NCI-H2029 treated with DMSO at 0.1 percent for 48 hours (cell line): ENCODE data around the gene GAGE2A.
"Not testable (repeated sequence)": the region's sequence is repeated elsewhere in the genome, so short reads cannot be mapped to it uniquely, and the experiment has no call there.

Experiments used
- DNase-seq: peaks from one replicate; lab custom pipeline; 2025; lab: John Stamatoyannopoulos, UW

GAGE2A gene, protein sequence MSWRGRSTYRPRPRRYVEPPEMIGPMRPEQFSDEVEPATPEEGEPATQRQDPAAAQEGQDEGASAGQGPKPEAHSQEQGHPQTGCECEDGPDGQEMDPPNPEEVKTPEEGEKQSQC

GRCh38 chrX:49589196-49589595, at the start of gene GAGE2A:
GAGE2A (plus strand) TSS chrX:49589496; CDS start chrX:49590651, 1,155 bp downstream.
- DNase-seq = not testable (repeated sequence)

DNA sequence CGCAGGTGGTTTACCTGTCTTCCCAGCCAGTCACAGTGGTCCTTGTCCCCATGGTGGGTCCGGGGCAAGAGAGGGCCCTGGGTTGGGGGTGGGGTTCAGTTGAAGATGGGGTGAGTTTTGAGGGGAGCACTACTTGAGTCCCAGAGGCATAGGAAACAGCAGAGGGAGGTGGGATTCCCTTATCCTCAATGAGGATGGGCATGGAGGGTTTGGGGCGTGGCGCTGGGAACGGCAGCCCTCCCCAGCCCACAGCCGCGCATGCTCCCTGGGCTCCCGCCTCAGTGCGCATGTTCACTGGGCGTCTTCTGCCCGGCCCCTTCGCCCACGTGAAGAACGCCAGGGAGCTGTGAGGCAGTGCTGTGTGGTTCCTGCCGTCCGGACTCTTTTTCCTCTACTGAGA, 47.9 kb upstream of the GAGE2A start, which contains the start of gene GAGE12D:
Gene GAGE12D (plus strand): TSS at position 301 of the 400 bp plus-strand sequence. CDS start 1,155 bp downstream, outside the sequence.
- DNase-seq = not testable (repeated sequence)

GRCh38 chrX:49550989-49551388, 38.3 kb upstream of the GAGE2A start, which contains the start of gene GAGE12E:
GAGE12E (plus strand) TSS chrX:49551289; CDS start chrX:49552444, 1,155 bp downstream.
- DNase-seq = not testable (repeated sequence)

DNA sequence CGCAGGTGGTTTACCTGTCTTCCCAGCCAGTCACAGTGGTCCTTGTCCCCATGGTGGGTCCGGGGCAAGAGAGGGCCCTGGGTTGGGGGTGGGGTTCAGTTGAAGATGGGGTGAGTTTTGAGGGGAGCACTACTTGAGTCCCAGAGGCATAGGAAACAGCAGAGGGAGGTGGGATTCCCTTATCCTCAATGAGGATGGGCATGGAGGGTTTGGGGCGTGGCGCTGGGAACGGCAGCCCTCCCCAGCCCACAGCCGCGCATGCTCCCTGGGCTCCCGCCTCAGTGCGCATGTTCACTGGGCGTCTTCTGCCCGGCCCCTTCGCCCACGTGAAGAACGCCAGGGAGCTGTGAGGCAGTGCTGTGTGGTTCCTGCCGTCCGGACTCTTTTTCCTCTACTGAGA, 28.8 kb upstream of the GAGE2A start, which contains the start of gene GAGE12F:
Gene GAGE12F (plus strand): TSS at position 301 of the 400 bp plus-strand sequence. CDS start 1,155 bp downstream, outside the sequence.
- not testable (repeated sequence) for DNase-seq

DNA sequence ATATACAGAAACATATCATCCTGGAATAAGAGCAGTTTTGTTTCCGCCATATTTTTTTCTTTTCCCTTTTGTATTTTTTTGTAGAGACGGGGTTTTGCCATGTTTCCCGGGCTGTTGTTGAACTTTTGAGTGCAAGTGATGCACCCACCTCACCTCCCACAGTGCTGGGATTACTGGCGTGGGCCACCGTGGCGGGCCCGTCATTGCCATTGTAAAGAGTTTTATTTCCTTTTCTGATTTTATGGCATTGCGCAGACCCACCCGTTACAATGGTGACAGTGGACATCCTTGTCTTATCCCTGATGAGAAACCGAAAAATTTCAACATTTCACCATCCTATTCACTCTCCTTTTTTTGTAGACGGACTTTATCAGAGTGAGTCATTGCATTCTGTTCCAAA, 20.6 kb upstream of the GAGE2A start:
- DNase-seq = not testable (repeated sequence)

DNA sequence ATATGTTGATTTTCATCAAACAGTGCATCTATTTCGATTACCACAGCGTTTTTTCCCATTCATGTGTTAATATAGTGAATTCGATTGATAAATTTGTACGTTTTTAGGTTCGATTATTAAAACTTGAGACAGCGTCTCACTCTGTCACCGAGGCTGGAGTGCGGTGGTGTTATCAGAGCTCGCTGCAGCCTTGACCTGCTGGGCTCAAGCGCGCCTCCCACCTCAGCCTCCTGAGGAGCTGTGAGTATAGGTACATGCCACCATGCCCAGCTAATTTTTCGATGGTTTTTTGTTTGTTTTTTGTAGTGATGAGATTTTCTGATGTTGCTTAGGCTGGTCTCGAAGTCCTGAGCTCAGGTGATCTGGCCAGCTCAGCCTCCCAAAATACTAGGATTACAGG, 20.1 kb upstream of the GAGE2A start:
- not testable (repeated sequence) for DNase-seq

DNA sequence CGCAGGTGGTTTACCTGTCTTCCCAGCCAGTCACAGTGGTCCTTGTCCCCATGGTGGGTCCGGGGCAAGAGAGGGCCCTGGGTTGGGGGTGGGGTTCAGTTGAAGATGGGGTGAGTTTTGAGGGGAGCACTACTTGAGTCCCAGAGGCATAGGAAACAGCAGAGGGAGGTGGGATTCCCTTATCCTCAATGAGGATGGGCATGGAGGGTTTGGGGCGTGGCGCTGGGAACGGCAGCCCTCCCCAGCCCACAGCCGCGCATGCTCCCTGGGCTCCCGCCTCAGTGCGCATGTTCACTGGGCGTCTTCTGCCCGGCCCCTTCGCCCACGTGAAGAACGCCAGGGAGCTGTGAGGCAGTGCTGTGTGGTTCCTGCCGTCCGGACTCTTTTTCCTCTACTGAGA, 19.2 kb upstream of the GAGE2A start, which contains the start of gene GAGE12G:
Gene GAGE12G (plus strand): TSS at position 301 of the 400 bp plus-strand sequence. CDS start 1,155 bp downstream, outside the sequence.
- DNase-seq = not testable (repeated sequence)

DNA sequence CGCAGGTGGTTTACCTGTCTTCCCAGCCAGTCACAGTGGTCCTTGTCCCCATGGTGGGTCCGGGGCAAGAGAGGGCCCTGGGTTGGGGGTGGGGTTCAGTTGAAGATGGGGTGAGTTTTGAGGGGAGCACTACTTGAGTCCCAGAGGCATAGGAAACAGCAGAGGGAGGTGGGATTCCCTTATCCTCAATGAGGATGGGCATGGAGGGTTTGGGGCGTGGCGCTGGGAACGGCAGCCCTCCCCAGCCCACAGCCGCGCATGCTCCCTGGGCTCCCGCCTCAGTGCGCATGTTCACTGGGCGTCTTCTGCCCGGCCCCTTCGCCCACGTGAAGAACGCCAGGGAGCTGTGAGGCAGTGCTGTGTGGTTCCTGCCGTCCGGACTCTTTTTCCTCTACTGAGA, 9.6 kb upstream of the GAGE2A start, which contains the start of gene GAGE12H:
Gene GAGE12H (plus strand): TSS at position 301 of the 400 bp plus-strand sequence. CDS start 1,155 bp downstream, outside the sequence.
- DNase-seq = not testable (repeated sequence)

DNA sequence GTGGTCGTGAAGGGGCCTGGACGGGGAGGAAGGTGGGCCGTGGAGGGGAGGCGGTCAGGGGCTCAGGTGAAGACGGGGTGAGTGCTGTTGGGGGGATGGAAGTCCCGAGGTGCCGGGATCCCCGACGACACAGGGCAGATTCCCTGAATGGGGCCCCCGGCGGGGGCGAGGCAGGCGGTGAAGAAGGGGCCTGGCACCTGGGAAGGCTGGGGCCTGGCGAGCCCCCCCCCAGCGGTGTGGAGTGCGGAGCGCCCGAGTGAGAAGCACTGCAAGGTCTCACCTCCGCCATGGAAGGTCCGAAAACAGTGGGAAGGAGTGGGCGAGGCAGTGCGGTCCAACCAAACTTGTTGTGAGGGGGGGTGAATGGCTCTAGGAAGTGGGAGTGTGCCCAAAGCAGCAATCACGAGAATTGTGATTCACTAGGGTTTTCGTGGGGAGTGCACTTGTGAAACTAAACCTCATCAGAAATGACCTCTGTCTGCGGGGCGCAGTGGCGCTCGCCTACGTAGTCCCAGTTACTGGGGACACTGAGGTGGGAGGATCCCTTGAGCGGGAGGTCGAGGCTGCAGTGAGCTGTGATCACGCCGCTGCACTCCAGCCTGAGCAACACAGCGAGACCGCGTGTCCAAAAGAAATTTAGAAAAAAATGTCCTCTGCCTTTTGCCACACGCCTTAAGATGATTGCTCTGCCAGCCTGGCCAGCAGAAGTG, 628 bp downstream of the GAGE2A start:
- not testable (repeated sequence) for DNase-seq

GRCh38 chrX:49590488-49590887, 1.2 kb downstream of the GAGE2A start:
- not testable (repeated sequence) for DNase-seq

DNA sequence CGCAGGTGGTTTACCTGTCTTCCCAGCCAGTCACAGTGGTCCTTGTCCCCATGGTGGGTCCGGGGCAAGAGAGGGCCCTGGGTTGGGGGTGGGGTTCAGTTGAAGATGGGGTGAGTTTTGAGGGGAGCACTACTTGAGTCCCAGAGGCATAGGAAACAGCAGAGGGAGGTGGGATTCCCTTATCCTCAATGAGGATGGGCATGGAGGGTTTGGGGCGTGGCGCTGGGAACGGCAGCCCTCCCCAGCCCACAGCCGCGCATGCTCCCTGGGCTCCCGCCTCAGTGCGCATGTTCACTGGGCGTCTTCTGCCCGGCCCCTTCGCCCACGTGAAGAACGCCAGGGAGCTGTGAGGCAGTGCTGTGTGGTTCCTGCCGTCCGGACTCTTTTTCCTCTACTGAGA, 9.4 kb downstream of the GAGE2A start, which contains the start of gene GAGE1:
Gene GAGE1 (plus strand): TSS at position 301 of the 400 bp plus-strand sequence. CDS start 1,155 bp downstream, outside the sequence.
- not testable (repeated sequence) for DNase-seq

DNA sequence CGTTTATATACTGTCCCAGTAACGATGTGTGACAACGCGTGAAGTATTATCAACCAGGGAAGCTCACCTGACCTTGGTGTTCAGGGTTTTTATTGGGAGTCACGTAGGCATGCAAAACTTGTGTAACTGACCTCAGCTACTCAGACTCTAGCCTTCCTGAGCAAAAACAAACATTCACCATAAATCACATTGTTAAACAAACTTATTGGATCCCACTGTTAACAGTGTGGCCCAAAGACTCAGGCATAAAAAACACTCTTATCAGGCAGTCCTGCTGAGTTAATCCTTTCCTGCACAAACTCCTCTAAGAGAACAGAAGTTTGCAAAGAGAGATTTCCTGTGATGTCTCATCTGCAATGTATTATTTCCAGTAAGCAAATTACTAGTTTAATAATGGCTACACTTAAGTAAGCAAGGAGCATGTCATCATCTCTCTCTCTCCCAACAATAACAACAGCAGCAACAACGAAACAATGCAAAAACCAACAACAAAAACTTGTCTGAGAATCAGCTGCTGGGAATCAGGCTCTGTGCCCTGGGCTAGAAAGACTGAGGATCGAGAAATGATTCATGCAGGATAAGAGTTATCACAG, 21.5 kb downstream of the GAGE2A start:
- no peak for DNase-seq

DNA sequence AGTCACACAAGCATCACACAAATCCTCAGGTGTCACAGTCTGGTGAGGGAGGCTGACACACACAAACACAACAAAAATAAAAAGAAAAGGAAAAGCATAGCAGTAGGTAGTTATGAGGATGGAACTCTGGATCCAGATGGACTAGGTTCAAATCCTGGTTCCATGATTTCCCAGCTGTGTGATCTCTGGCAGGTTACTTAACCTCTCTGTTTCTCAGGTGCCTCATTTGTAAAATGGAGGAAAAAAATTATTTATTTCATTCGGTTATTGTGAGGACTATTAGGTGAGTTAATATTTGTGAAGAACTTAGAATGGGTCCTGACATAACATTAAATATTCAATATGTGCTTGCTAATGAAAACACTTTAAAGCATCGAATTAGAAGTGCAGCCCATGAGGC, 29.3 kb downstream of the GAGE2A start:
- no peak for DNase-seq

GRCh38 chrX:49627086-49627777, 37.9 kb downstream of the GAGE2A start:
- DNase-seq = no peak

DNA sequence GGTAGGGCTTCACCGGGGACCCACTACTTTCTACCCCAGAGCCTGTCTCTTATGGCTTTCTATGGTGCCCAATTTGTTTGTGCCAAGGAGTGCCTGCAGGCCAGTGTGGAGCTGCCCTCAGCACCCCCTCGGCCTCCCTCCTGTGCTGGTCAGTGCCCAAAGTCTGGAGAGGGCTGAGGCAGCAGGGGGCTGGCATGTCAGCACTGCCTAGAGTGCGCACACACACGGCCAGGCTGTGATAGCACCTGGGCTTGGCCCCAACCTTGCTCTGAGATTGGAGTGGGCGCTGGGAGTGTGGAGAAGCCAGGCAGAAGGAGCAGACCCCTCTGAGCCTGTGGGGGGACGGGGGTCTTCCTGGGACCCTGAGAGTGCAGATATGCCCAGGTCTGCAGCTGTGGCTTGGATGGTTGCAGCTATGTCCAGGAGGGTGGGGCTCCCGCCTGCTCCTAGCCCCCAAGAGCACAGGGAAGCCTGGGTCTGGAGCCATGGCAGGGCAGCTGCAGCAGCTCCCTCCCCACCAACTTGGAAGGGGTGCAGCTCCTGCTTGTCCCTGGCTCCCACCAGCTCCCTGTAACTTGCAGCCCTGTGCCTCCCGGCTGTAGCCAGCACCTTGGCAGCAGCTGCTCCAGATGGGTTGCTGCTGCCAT, 55.8 kb downstream of the GAGE2A start:
- no peak for DNase-seq
